Right cardiac atrium (tissue), 5 donors: ENCODE data around the gene HAUS5. TPM values are rescaled to one million over a fixed set of nuclear protein-coding genes. Genes with fewer than 3 reads are reported as not detected.

Experiments used
- ATAC-seq, 2 donors: fragments of 200-7000 bp; cut with Tn5 transposase; one replicate each; pipeline versions ENCODE4 v1.8.0 to v1.9.1; 2020; ENCODE audit warnings: moderate library complexity in 2 of 2, mild to moderate bottlenecking in 1 of 2
- DNase-seq, 3 donors: peaks; one replicate each; pipeline ENCODE4 v3.0.0-alpha.2; 2020
- H3K27ac ChIP-seq: one replicate; pipeline ENCODE4 v1.5.1; 2013; ENCODE audit warnings: mild to moderate bottlenecking, low read length, control low read depth, moderate library complexity
- H3K27me3 ChIP-seq: one replicate; pipeline ENCODE4 v1.6.1; 2013; ENCODE audit not compliant: control insufficient read depth, insufficient read depth
- H3K4me1 ChIP-seq: one replicate; pipeline ENCODE4 v1.6.1; 2013; ENCODE audit warnings: low read length; ENCODE audit not compliant: control insufficient read depth, insufficient read depth
- H3K4me3 ChIP-seq: one replicate; pipeline ENCODE4 v1.5.1; 2013; ENCODE audit warnings: low read length, control low read depth
- H3K9me3 ChIP-seq: one replicate; pipeline ENCODE4 v1.6.1; 2013; ENCODE audit warnings: low read length; ENCODE audit not compliant: control insufficient read depth
- WGBS: extraction: QIAGEN DNeasy Blood & Tissue Kit; methylation state at CpG from one replicate; pipeline ENCODE4 v1.1.7; 2013; 5-methylcytosine and 5-hydroxymethylcytosine counted together
- intact Hi-C, 4 donors: fragments of 100-400 bp; cut with DNase I; formaldehyde crosslinking; loops; one replicate each; pipeline versions ENCODE4 v1.11.0 to v1.14.0; 2022 to 2023
- polyA plus RNA-seq: library from polyadenylated mRNA; stranded (reverse); fragments of 200-250 nt; gene quantifications from one replicate; pipeline ENCODE4 v1.2.3, GENCODE V29; 2013
- total RNA-seq, 4 donors: library from RNA; stranded (reverse); fragmentation: NEBNext Ultra II Directional; extraction: Animal tissue kit (Norgen Biotek cat#: 25700); gene quantifications; one replicate each; pipeline ENCODE4 v1.2.1, GENCODE V29; 2021
- donor health status: healthy with polysubstance abuse.
- donor health status: DM: no; HTN: yes; CAD: no.
- donor health status: DM: no; HTN: no; CAD: no.
- donor health status: DM: no; HTN: yes; CAD: no; lungs with severe emphysema.
- donor health status: DM: yes; HTN: yes; CAD: no.

Gene HAUS5
- total and polyA plus RNA-seq, 5 donors, result 3.1 to 5.6 (median 4.8) TPM

DNA sequence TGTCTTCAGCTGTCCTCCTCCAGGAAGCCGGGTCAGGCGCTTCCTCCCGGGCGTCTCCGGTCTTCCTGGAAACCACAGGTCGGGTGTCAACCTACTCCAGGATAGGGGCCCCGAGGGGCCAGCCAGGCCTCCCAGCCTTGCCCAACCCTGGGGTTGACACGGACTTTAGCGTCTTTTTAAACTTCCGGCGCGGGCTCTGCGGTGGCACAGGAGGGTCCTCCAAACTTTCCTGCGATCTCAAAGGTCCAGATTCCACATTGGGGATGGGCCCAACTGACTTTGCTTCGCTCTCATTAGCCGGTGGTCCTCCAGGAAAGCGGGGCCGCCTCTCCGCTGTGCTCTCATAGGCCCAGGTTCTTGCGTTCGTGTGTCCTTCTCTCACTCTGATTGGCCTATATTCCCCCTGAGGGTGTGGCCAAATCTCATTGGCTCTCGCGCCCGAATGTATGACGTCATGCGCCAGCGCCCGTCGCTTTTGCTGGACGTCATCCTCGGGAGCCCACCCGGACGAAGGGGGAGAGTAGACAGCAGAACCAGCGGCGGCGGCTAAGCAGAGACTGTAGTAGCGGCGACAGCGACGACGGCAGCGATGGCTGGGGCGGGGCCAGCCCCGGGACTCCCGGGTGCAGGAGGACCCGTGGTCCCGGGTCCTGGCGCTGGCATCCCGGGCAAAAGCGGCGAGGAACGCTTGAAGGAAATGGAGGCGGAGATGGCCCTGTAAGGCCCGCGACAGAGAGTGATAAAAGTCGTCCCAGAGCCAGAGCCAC, 16.2 kb downstream of the HAUS5 start, which contains the start of gene RBM42:
TSS of gene RBM42 (plus strand) at position 472 of the 767 bp plus-strand sequence. CDS start at position 590, 118 bp downstream.
- intact Hi-C loops, result no loop called here
- no peaks in the 10 kb centered on the region for H3K4me1 ChIP-seq
- H3K9me3 ChIP-seq, result no peaks in the 10 kb centered on the region
- H3K27me3 ChIP-seq, result no peaks in the 10 kb centered on the region
- H3K4me3 ChIP-seq, result peak within 1 kb of the TSS; percentile 90
- H3K27ac ChIP-seq, result peak within 1 kb of the TSS; percentile 97
- under 1% methylated on average over 56 of the region's 56 CpGs for WGBS
- DNase-seq, result peak; percentile 96 to 98 (median 98)
- ATAC-seq, result peak; percentile 100

DNA sequence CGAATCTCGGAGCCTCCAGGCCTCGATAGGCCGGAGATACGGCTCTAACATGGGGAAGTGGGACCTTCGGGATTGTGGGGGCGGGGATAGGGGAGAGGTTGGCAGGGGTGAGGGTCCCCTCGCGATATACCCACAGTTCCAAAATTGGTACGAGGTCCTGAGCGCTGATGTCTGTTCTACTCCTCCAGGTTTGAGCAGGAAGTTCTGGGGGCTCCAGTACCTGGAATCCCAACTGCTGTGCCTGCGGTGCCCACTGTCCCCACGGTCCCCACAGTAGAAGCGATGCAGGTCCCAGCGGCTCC, 16.7 kb downstream of the HAUS5 start:
- H3K4me3 ChIP-seq, result peak overlapping the region; percentile 90
- H3K27me3 ChIP-seq, result no peaks in the 10 kb centered on the region
- H3K4me1 ChIP-seq, result no peaks in the 10 kb centered on the region
- DNase-seq (no peak), ATAC-seq (no peak)
- WGBS, result 5% methylated on average over 15 of the region's 15 CpGs
- H3K27ac ChIP-seq, result peak overlapping the region; percentile 75
- no peaks in the 10 kb centered on the region for H3K9me3 ChIP-seq
- intact Hi-C loops, result no loop called here

DNA sequence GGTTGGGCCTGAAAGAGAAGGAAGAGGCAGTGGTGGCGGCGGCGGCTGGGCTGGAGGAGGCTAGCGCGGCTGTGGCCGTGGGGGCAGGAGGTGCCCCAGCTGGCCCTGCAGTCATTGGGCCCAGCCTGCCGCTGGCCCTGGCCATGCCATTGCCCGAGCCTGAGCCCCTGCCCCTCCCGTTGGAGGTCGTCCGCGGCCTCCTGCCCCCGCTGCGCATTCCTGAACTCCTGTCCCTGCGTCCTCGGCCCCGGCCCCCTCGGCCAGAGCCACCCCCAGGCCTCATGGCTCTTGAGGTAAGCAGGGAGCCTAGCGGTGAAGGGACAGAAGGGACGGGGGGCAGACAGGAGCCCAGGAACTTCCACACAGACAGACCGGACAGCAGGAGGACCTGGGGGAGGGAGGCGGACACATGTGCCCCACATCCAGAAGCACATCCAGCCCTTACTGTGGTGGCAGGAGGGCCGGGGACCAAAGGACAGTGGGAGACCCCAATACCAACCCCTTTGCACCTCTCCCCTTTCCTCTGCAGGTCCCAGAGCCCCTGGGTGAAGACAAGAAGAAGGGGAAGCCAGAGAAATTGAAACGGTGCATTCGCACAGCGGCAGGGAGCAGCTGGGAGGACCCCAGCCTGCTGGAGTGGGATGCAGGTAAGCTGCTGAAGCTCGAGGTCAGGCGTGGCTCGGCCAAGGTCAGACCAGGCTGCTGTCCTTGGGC, 21.3 kb downstream of the HAUS5 start:
- peak in 1 of 3 donors; percentile 36 for DNase-seq
- no peaks in the 10 kb centered on the region for H3K9me3 ChIP-seq
- no peak overlapping the region for H3K27ac ChIP-seq
- no peaks in the 10 kb centered on the region for H3K27me3 ChIP-seq
- no peak overlapping the region for H3K4me3 ChIP-seq
- intact Hi-C loops, result no loop called here
- 90% methylated on average over 29 of the region's 29 CpGs for WGBS
- no peak for ATAC-seq
- no peaks in the 10 kb centered on the region for H3K4me1 ChIP-seq

DNA sequence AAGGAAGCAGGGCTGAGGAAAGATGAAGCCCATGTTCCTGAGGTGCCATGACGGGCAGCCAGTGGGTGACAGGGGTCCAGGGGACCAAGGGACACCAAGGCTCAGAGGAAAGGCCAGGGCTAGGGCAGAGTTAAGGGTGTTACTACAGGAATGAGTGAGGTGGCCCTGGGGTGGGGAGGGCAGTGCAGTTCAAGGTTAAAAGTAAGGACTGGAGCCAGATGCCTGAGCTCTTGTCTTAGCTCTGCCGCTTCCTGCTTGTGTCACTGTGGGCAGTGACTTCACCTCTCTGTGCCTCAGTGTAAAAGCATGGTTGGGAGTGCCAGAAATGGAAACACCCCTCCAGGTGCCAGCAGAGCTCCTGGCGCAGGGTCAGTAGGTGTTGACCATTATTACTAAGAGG, 24.1 kb downstream of the HAUS5 start:
- intact Hi-C loops, result no loop called here
- Histone ChIP-seq H3K4me3 (no peak overlapping the region), H3K27ac (no peak overlapping the region), H3K4me1 (no peaks in the 10 kb centered on the region), H3K27me3 (no peaks in the 10 kb centered on the region), H3K9me3 (no peaks in the 10 kb centered on the region)
- no peak for DNase-seq
- no peak for ATAC-seq
- WGBS, result 95% methylated on average over 3 of the region's 3 CpGs

DNA sequence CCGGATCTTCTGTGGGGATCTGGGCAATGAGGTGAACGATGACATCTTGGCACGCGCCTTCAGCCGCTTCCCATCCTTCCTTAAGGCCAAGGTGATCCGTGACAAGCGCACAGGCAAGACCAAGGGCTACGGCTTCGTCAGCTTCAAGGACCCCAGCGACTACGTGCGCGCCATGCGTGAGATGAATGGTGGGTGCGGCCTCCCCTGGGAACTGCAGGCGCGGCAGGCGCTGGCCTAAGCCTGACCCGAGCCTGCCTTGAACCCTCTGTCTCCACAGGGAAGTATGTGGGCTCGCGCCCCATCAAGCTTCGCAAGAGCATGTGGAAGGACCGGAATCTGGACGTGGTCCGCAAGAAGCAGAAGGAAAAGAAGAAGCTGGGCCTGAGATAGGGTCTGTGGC, 24.6 kb downstream of the HAUS5 start:
- H3K27me3 ChIP-seq, result no peaks in the 10 kb centered on the region
- H3K4me1 ChIP-seq, result no peaks in the 10 kb centered on the region
- no peak for ATAC-seq
- peak in 1 of 3 donors; percentile 54 for DNase-seq
- H3K4me3 ChIP-seq, result no peak overlapping the region
- intact Hi-C loops, result no loop called here
- H3K27ac ChIP-seq, result no peak overlapping the region
- WGBS, result 94% methylated on average over 25 of the region's 25 CpGs
- H3K9me3 ChIP-seq, result no peaks in the 10 kb centered on the region

DNA sequence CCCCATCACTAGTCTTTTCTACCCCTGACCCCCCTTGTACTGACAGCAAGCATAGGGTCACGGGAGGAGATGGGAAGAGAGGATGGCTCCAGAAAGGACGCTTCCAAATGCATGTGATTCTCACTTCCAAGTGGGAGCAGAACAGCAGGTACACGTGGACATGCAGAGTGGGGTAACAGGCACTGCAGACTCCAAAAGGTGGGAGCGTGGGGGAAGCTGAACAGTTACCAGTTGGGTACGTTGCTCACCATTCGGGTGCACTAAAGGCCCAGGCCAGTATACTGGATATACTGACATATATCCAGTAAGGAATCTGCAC, 26.7 kb downstream of the HAUS5 start:
- 49% methylated on average over 6 of the region's 6 CpGs for WGBS
- DNase-seq (no peak), ATAC-seq (no peak)
- H3K9me3 ChIP-seq, result no peaks in the 10 kb centered on the region
- no peak overlapping the region for H3K4me3 ChIP-seq
- H3K27me3 ChIP-seq, result no peaks in the 10 kb centered on the region
- no peak overlapping the region for H3K27ac ChIP-seq
- H3K4me1 ChIP-seq, result no peaks in the 10 kb centered on the region
- intact Hi-C loops, result no loop called here

DNA sequence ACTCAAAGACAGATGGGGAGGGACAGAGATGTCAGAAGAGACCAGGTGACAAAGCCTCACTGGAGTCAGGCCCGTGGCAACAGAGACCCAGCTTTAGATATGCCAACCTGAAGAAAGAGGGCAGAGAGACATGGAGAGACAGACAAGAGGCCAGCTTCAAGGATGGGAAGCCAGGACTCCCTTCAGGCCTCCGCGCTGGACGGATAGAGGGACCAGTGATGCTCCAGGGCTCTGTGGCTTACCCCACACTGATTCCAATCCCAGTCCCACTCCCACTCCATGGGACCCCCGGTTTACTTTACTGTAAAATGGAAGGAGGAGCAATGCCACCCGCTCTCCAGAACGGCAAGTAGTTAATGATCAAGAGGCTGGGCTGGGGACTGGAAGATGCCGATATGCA, 27.3 kb downstream of the HAUS5 start:
- 86% methylated on average over 8 of the region's 8 CpGs for WGBS
- H3K4me3 ChIP-seq, result no peak overlapping the region

DNA sequence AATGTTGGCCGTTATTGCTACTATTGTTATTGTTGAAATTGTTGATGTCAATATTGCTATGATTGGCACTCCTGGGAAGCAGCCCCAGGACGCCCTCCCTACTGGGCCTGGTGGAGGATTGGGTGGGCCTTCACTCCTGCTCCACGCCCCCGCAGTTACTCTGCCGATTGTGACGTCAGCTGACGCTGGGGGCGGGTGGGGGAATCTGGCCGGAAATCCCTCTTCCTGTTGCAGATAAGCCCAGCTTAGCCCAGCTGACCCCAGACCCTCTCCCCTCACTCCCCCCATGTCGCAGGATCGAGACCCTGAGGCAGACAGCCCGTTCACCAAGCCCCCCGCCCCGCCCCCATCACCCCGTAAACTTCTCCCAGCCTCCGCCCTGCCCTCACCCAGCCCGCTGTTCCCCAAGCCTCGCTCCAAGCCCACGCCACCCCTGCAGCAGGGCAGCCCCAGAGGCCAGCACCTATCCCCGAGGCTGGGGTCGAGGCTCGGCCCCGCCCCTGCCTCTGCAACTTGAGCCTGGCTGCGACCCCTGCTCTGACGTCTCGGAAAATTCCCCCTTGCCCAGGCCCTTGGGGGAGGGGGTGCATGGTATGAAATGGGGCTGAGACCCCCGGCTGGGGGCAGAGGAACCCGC, 29.1 kb downstream of the HAUS5 start, which contains the start of gene ETV2:
TSS of gene ETV2 (plus strand) at position 231 of the 637 bp plus-strand sequence. CDS start 716 bp downstream, outside the sequence.
- DNase-seq (peak; percentile 69 to 77 (median 76)), ATAC-seq (no peak)
- Histone ChIP-seq H3K9me3 (no peaks in the 10 kb centered on the region), H3K4me3 (no peak within 1 kb of the TSS), H3K27me3 (no peaks in the 10 kb centered on the region), H3K27ac (no peak within 1 kb of the TSS), H3K4me1 (no peaks in the 10 kb centered on the region)
- intact Hi-C loops, result no loop called here
- WGBS, result 14% methylated on average over 28 of the region's 28 CpGs

More for the DNA sequence above, 27.3 kb downstream of the HAUS5 start:
- no peak for DNase-seq
- intact Hi-C loops, result no loop called here
- no peaks in the 10 kb centered on the region for H3K27me3 ChIP-seq
- no peaks in the 10 kb centered on the region for H3K9me3 ChIP-seq
- ATAC-seq, result no peak
- H3K27ac ChIP-seq, result no peak overlapping the region
- no peaks in the 10 kb centered on the region for H3K4me1 ChIP-seq

DNA sequence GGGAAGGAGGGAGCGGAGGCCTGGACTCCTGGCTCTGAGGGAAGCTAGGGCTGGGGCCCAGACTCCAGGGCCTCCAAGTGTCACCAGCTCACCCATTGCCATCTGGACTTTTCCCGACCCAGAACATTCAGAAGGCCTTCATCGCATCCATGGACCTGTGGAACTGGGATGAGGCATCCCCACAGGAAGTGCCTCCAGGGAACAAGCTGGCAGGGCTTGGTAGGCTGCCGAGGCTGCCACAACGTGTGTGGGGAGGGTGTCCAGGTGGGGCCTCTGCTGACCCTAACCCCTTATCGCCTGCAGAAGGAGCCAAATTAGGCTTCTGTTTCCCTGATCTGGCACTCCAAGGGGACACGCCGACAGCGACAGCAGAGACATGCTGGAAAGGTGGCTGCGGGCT, 29.8 kb downstream of the HAUS5 start:
- intact Hi-C loops, result no loop called here

DNA sequence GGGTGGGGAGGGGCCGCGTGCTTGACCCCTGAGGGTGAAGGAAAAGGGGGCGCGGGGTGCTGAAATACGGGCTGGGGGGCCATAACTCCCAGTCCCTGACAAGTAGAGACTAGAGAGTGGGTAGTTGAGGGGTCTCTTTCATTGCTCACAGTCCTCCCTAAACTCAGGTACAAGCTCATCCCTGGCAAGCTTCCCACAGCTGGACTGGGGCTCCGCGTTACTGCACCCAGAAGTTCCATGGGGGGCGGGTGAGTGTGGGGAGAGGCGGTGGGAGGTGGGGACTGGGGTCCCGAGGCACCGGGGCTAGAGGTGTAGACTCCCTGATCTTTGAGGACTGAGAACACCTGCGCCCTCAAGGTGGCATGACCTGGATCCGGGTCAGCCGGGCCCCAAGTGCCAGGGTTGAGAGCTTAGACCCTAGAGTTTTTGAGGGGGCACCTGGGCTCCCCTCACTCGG, 30.3 kb downstream of the HAUS5 start:
- Histone ChIP-seq H3K9me3 (no peaks in the 10 kb centered on the region), H3K27me3 (no peaks in the 10 kb centered on the region), H3K4me1 (no peaks in the 10 kb centered on the region), H3K4me3 (peak overlapping the region; percentile 56), H3K27ac (no peak overlapping the region)
- ATAC-seq (no peak), DNase-seq (peak in 2 of 3 donors; percentile 47 to 69)
- 44% methylated on average over 15 of the region's 15 CpGs for WGBS
- intact Hi-C loops, result no loop called here

More for the DNA sequence above, 29.8 kb downstream of the HAUS5 start:
- no peak overlapping the region for H3K27ac ChIP-seq
- ATAC-seq (no peak), DNase-seq (no peak)
- H3K4me3 ChIP-seq, result no peak overlapping the region
- WGBS, result 66% methylated on average over 10 of the region's 10 CpGs
- H3K9me3 ChIP-seq, result no peaks in the 10 kb centered on the region
- no peaks in the 10 kb centered on the region for H3K4me1 ChIP-seq
- H3K27me3 ChIP-seq, result no peaks in the 10 kb centered on the region
